ENCODE results near the gene KRTAP6-2. TPM values are rescaled to one million over a fixed set of nuclear protein-coding genes. Genes with fewer than 3 reads are reported as not detected.

KRTAP6-2 gene
- total and polyA plus RNA-seq, 7 donors = not detected

GRCh38 chr21:30563072-30563471, 35.6 kb downstream of the KRTAP6-2 start:
- no peaks in the 10 kb centered on the region for H3K9me3 ChIP-seq
- no peaks in the 10 kb centered on the region for H3K36me3 ChIP-seq (ENCODE audit: insufficient read depth in 1 of 2, low read depth in 1 of 2)
- DNase-seq (no peak), ATAC-seq (no peak)
- intact Hi-C loops (cut with DNase I) = no loop called here
- H3K27me3 ChIP-seq (ENCODE audit: insufficient read depth in 3 of 3, low read length in 2 of 3) = no peaks in the 10 kb centered on the region
- no peak for TF ChIP-seq CTCF (IDR thresholded peaks at IDR 0.05)
- H3K27ac ChIP-seq = no peak overlapping the region
- 73 to 82% (median 76%) methylated on average over 6 of the region's 6 CpGs for WGBS, 3 donors
- H3K4me3 ChIP-seq = no peak overlapping the region
- H3K4me1 ChIP-seq = no peaks in the 10 kb centered on the region

- Histone ChIP-seq H3K4me1 (no peaks in the 10 kb centered on the region), H3K4me3 (no peak overlapping the region), H3K27me3 (ENCODE audit: insufficient read depth in 3 of 3, low read length in 2 of 3) (no peaks in the 10 kb centered on the region), H3K9me3 (no peaks in the 10 kb centered on the region), H3K27ac (no peak overlapping the region), H3K36me3 (ENCODE audit: insufficient read depth in 1 of 2, low read depth in 1 of 2) (no peaks in the 10 kb centered on the region)
- no peak for TF ChIP-seq CTCF (IDR thresholded peaks at IDR 0.05)
- ATAC-seq (no peak), DNase-seq (no peak)
- WGBS, 3 donors = 82 to 87% (median 85%) methylated on average over 2 of the region's 2 CpGs
- intact Hi-C loops (cut with DNase I) = no loop called here
Measured at GRCh38 chr21:30561957-30562356, 36.7 kb downstream of the KRTAP6-2 start.

- WGBS, 3 donors = 54 to 77% (median 60%) methylated on average over 2 of the region's 2 CpGs
- Histone ChIP-seq H3K4me3 (no peak within 1 kb of the TSS), H3K4me1 (no peaks in the 10 kb centered on the region), H3K27ac (no peak within 1 kb of the TSS), H3K27me3 (ENCODE audit: insufficient read depth in 3 of 3, low read length in 2 of 3) (no peaks in the 10 kb centered on the region), H3K9me3 (no peaks in the 10 kb centered on the region), H3K36me3 (ENCODE audit: insufficient read depth in 1 of 2, low read depth in 1 of 2) (no peaks in the 10 kb centered on the region)
- DNase-seq = no peak
- intact Hi-C loops (cut with DNase I) = no loop called here
- no peak for TF ChIP-seq CTCF (IDR thresholded peaks at IDR 0.05)
- no peak for ATAC-seq
Measured at GRCh38 chr21:30561264-30561895, 37.3 kb downstream of the KRTAP6-2 start, which contains the start of gene KRTAP19-7. Gene KRTAP19-7, minus strand, starts transcription at chr21:30561314. Its CDS starts 25 bp downstream, at chr21:30561289.

- DNase-seq (no peak), ATAC-seq (no peak)
- no peaks in the 10 kb centered on the region for H3K4me1 ChIP-seq
- intact Hi-C loops (cut with DNase I) = no loop called here
- H3K4me3 ChIP-seq = no peak overlapping the region
- no peaks in the 10 kb centered on the region for H3K36me3 ChIP-seq (ENCODE audit: insufficient read depth in 1 of 2, low read depth in 1 of 2)
- H3K27ac ChIP-seq = no peak overlapping the region
- 57 to 93% (median 88%) methylated on average over 2 of the region's 2 CpGs for WGBS, 3 donors
- no peak for TF ChIP-seq CTCF (IDR thresholded peaks at IDR 0.05)
- no peaks in the 10 kb centered on the region for H3K27me3 ChIP-seq (ENCODE audit: insufficient read depth in 3 of 3, low read length in 2 of 3)
- H3K9me3 ChIP-seq = no peaks in the 10 kb centered on the region
Measured at GRCh38 chr21:30555095-30555494, 43.6 kb downstream of the KRTAP6-2 start.

- intact Hi-C loops (cut with DNase I) = no loop called here
- H3K36me3 ChIP-seq (ENCODE audit: insufficient read depth in 1 of 2, low read depth in 1 of 2) = no peaks in the 10 kb centered on the region
- no peaks in the 10 kb centered on the region for H3K4me1 ChIP-seq
- ATAC-seq (no peak), DNase-seq (no peak)
- H3K4me3 ChIP-seq = no peak overlapping the region
- TF ChIP-seq CTCF (IDR thresholded peaks at IDR 0.05) = no peak
- no peak overlapping the region for H3K27ac ChIP-seq
- WGBS, 3 donors = 60 to 74% (median 67%) methylated on average over 1 of the region's 1 CpG
- no peaks in the 10 kb centered on the region for H3K27me3 ChIP-seq (ENCODE audit: insufficient read depth in 3 of 3, low read length in 2 of 3)
- no peaks in the 10 kb centered on the region for H3K9me3 ChIP-seq
Measured at GRCh38 chr21:30552782-30553181, 45.9 kb downstream of the KRTAP6-2 start.
